UCSD-AML1 (cell line): ENCODE results near the gene DRICH1.
"Not testable (repeated sequence)": the region's sequence is repeated elsewhere in the genome, so short reads cannot be mapped to it uniquely, and the experiment has no call there.

Source experiments
- DNase-seq: peaks from one replicate; lab custom pipeline; 2025; ENCODE audit not compliant: unreplicated experiment; lab: John Stamatoyannopoulos, UW

DRICH1 gene

GRCh38 chr22:23570681-23571080 lies 61.4 kb downstream of the DRICH1 start:
- no peak for DNase-seq

DNA sequence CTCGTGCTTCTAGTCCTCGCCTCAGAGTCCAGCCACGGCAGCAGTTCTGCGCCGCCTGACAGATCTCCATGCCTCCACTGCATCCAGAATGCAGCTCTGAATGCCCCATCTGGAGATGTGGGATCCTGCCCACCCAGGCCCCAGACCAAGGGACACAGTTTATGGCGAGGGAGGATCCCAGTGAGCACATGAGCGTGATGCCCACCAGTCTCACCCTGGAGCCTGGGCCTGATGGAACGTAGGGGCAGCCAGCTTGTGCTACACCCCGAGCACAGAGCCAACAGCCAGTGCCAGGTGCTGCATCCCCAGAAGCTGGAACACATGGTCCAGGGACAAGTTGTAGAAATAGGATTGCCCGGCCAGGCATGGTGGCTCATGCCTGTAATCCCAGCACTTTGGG lies 62.4 kb downstream of the DRICH1 start:
- no peak for DNase-seq

GRCh38 chr22:23569291-23569690 lies 62.8 kb downstream of the DRICH1 start:
- DNase-seq = no peak

GRCh38 chr22:23566705-23567475 lies 65.2 kb downstream of the DRICH1 start:
- DNase-seq = no peak

GRCh38 chr22:23565915-23566704 lies 66.0 kb downstream of the DRICH1 start:
- DNase-seq = no peak

DNA sequence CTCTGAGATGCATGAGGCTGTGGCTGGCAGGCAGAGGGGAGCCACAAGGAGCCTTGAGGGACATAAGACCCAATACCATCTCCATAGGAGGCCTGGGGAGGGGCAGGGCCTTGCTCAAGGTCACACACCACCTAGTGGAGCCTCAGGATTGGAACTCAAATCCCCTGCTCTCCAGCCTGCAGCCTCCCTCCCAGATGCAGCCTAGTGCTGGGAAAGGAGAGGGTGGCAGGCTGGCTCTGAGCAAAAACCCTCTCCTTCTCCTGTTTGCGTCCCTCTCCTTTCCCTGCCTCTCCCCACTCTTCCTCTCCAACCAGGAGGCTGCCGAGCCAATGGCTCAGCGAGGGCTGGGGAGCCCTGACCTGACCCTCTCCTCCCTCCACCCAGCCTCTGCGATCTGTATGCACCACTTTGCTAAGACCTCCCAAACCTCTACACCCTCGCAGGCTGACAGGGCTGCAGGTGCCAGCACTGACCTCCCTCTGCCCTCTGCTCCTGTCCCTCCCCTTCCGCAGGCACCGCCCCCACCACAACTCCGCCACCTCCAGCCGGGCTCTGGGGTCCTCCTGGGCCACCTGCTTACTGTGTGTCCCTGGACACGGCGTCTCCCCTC lies 66.7 kb downstream of the DRICH1 start:
- peak; percentile 31 for DNase-seq

DNA sequence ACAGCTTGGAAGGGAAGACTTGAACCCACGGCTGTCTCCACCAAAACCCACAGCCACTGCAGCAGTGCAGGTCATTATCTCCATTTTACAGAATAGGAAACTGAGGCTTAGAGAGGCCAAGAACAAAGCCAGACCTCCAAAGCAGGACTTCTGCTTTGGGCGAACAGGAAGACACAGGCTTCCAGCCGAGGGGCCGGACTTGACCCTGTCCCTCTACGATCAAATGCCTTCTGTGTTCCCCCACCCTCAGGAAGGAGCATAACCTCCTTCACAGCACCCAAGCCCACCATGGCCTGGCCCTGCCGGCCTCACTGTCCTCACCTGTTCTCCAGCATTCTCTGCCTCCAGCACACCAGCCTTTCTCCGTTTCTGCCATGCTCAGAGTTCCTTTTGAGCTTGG lies 67.8 kb downstream of the DRICH1 start:
- DNase-seq = no peak

DNA sequence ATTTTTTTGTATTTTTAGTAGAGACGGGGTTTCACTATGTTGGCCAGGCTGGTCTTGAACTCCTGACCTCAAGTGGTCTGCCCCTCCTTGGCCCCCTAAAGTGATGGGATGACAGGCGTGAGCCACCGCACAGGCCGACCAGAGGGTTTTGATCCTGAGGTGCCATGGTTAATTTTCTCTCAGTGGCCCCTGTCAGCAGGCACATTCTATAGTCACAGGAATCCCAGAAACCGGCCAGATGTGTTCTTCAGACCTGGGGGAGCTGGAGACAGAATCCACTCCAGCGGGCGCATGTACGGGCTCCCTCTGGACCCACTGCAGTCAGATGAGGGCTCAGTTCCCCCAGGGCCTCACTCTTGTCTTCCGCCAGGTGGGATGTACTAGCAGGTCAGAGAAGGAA lies 69.0 kb downstream of the DRICH1 start:
- DNase-seq = no peak

GRCh38 chr22:23562186-23562585 lies 69.9 kb downstream of the DRICH1 start:
- DNase-seq = no peak

GRCh38 chr22:23561025-23561510 lies 71.1 kb downstream of the DRICH1 start:
- DNase-seq = not testable (repeated sequence)

DNA sequence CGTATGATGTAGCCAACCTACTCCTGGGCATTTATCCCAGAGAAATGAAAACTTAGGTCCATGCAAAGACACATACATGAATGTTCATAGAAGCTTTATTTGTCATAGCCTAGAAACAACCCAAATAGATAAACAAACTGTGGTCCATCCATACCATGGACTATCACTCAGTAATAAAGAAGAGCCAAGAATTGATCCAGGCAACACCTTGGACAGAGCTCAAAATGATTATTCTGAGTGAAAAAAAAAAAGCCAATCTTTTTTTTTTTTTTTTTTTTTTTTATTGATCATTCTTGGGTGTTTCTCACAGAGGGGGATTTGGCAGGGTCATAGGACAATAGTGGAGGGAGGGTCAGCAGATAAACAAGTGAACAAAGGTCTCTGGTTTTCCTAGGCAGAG lies 71.9 kb downstream of the DRICH1 start:
- not testable (repeated sequence) for DNase-seq
